Esophagus muscularis mucosa (tissue), 4 donors: ENCODE measurements around the gene AFF2.

Experiments
- EP300 ChIP-seq: sonication (generic); formaldehyde crosslinking; IDR thresholded peaks from one replicate; pipeline ENCODE4 v1.6.1; 2017; ENCODE audit warnings: antibody characterized with exemption
- POLR2A ChIP-seq: fragments of 450-650 bp; IDR thresholded peaks from one replicate; pipeline ENCODE4 v1.6.1; 2017; ENCODE audit warnings: antibody characterized with exemption, moderate library complexity, mild to moderate bottlenecking, low read depth
- POLR2AphosphoS5 ChIP-seq, 2 donors: sonication (generic); formaldehyde crosslinking; IDR thresholded peaks; one replicate each; pipeline ENCODE4 v1.6.1; 2017; ENCODE audit warnings: antibody characterized with exemption in 2 of 2
- TF ChIP-seq, protein P1 (sequence below), 3 experiments: fragments of 200-600 bp in 2 of 3; fragments of 450-650 bp in 1 of 3; sonication (generic) in 2 of 3; IDR thresholded peaks; one replicate each; pipeline ENCODE4 v1.5.1; 2017 to 2019; ENCODE audit warnings: antibody characterized with exemption in 3 of 3, mild to moderate bottlenecking in 2 of 3, moderate library complexity in 1 of 3

DNA sequence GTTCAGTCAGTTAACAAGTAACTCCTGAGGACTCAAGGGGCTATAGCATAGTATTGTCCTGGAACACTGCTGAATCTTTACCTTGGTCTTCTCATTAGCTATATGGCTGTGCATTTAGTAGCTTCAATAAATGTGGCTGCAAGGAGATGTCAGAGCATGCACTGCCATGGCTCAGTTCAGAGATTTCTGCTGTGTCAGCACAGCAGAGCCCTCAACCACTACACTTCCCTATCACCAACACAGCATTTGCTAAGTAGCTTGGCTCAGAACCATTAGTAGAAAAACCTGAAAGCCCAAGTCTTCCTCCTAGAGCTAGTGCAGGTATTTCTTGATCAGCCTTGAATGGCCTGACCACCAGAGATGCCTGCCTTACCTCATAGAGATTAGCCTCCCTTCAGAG is 538.6 kb downstream of the AFF2 start:
- TF ChIP-seq, protein P1, sequence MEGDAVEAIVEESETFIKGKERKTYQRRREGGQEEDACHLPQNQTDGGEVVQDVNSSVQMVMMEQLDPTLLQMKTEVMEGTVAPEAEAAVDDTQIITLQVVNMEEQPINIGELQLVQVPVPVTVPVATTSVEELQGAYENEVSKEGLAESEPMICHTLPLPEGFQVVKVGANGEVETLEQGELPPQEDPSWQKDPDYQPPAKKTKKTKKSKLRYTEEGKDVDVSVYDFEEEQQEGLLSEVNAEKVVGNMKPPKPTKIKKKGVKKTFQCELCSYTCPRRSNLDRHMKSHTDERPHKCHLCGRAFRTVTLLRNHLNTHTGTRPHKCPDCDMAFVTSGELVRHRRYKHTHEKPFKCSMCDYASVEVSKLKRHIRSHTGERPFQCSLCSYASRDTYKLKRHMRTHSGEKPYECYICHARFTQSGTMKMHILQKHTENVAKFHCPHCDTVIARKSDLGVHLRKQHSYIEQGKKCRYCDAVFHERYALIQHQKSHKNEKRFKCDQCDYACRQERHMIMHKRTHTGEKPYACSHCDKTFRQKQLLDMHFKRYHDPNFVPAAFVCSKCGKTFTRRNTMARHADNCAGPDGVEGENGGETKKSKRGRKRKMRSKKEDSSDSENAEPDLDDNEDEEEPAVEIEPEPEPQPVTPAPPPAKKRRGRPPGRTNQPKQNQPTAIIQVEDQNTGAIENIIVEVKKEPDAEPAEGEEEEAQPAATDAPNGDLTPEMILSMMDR (IDR thresholded peaks at IDR 0.05): no peak
- TF ChIP-seq POLR2AphosphoS5 (IDR thresholded peaks at IDR 0.05) (no peak), EP300 (no peak), POLR2A (no peak)
